Body of pancreas (tissue), 4 donors: ENCODE data around the gene SH3TC1. TPM values are rescaled to one million over a fixed set of nuclear protein-coding genes. Genes with fewer than 3 reads are reported as not detected.

Experiments used
- ATAC-seq: fragments of 150-250 bp; one replicate; pipeline ENCODE4 v1.9.1; 2016
- DNase-seq, 4 donors: peaks; one replicate each; pipeline ENCODE4 v3.0.0-alpha.2; 2019
- H3K27ac ChIP-seq, 4 donors: fragments of 200-600 bp; sonication (generic); 1 replicate in 3 of 4; 2 replicates in 1 of 4; pipeline versions ENCODE4 v1.5.1 to v1.6.1; 2016 to 2019; ENCODE audit warnings: mild to moderate bottlenecking in 1 of 4, mixed read lengths in 1 of 4, moderate library complexity in 1 of 4
- H3K27me3 ChIP-seq, 2 donors: fragments of 200-600 bp; sonication (generic); one replicate each; pipeline ENCODE4 v1.6.0; 2016; ENCODE audit warnings: mild to moderate bottlenecking in 1 of 2
- H3K36me3 ChIP-seq, 2 donors: fragments of 200-600 bp; sonication (generic); replicated peaks in 1 of 2; 2 replicates each; pipeline ENCODE4 v1.5.1; 2016; ENCODE audit warnings: low read depth in 2 of 2; ENCODE audit not compliant: insufficient read depth in 1 of 2
- H3K4me1 ChIP-seq: fragments of 200-600 bp; sonication (generic); one replicate; pipeline ENCODE4 v1.6.0; 2016
- H3K4me3 ChIP-seq, 2 donors: fragments of 200-600 bp; sonication (generic); 1 replicate in 1 of 2; 2 replicates in 1 of 2; pipeline ENCODE4 v1.5.1; 2016 to 2019
- H3K9me3 ChIP-seq, 3 donors: fragments of 200-600 bp; sonication (generic); 1 replicate in 2 of 3; 2 replicates in 1 of 3; pipeline ENCODE4 v1.5.1; 2016
- CTCF ChIP-seq, 7 experiments: fragments of 450-650 bp in 4 of 7; fragments of 200-600 bp in 3 of 7; sonication (generic) in 3 of 7; IDR thresholded peaks; one replicate each; pipeline ENCODE4 v1.5.1; 2016 to 2019; ENCODE audit warnings: antibody characterized with exemption in 7 of 7
- POLR2A ChIP-seq, 3 donors: fragments of 450-650 bp; IDR thresholded peaks; one replicate each; pipeline ENCODE4 v1.6.1; 2016; ENCODE audit warnings: antibody characterized with exemption in 3 of 3, mild to moderate bottlenecking in 2 of 3
- WGBS, 2 donors: methylation state at CpG; one replicate each; pipeline ENCODE4 v1.1.5; 2017; 5-methylcytosine and 5-hydroxymethylcytosine counted together
- intact Hi-C: fragments of 100-400 bp; cut with DNase I; formaldehyde crosslinking; loops from one replicate; pipeline ENCODE4 v1.15.1; 2023
- total RNA-seq, 2 donors: library from RNA; depleted of rRNA; stranded (reverse); fragments of >200 nt; gene quantifications; one replicate each; pipeline ENCODE4 v1.1.0, GENCODE V29; 2016

Gene SH3TC1
- total RNA-seq, 2 donors from 2014 or later, result 31.1 to 103 TPM

GRCh38 chr4:8278009-8278395, 78.9 kb downstream of the SH3TC1 start:
- Histone ChIP-seq H3K27ac (no peak overlapping the region), H3K27me3 (no peaks in the 10 kb centered on the region), H3K36me3 (no peaks in the 10 kb centered on the region), H3K4me3 (no peak overlapping the region), H3K9me3 (no peaks in the 10 kb centered on the region), H3K4me1 (no peaks in the 10 kb centered on the region)
- intact Hi-C loops, result no loop called here
- TF ChIP-seq POLR2A (IDR thresholded peaks at IDR 0.05), result no peak
- 65 to 71% methylated on average over 6 of the region's 6 CpGs for WGBS, 2 donors
- ATAC-seq, result no peak
- DNase-seq, result no peak

GRCh38 chr4:8278421-8279287, 79.6 kb downstream of the SH3TC1 start:
- no peak overlapping the region for H3K27ac ChIP-seq
- H3K27me3 ChIP-seq, result no peaks in the 10 kb centered on the region
- intact Hi-C loops, result no loop called here
- peak; percentile 19 for ATAC-seq
- no peaks in the 10 kb centered on the region for H3K36me3 ChIP-seq
- TF ChIP-seq CTCF (IDR thresholded peaks at IDR 0.05), result no peak
- no peak for DNase-seq
- WGBS, 2 donors, result 42 to 47% methylated on average over 13 to 17 of the region's 17 CpGs
- H3K9me3 ChIP-seq, result no peaks in the 10 kb centered on the region
- H3K4me3 ChIP-seq, result no peak overlapping the region
- H3K4me1 ChIP-seq, result no peaks in the 10 kb centered on the region

GRCh38 chr4:8279321-8280157, 80.4 kb downstream of the SH3TC1 start:
- intact Hi-C loops, result no loop called here
- H3K4me1 ChIP-seq, result no peaks in the 10 kb centered on the region
- no peak overlapping the region for H3K4me3 ChIP-seq
- DNase-seq (no peak), ATAC-seq (no peak)
- no peaks in the 10 kb centered on the region for H3K36me3 ChIP-seq
- TF ChIP-seq POLR2A (IDR thresholded peaks at IDR 0.05), result no peak
- no peak for TF ChIP-seq CTCF (IDR thresholded peaks at IDR 0.05)
- H3K27ac ChIP-seq, result no peak overlapping the region
- no peaks in the 10 kb centered on the region for H3K9me3 ChIP-seq
- no peaks in the 10 kb centered on the region for H3K27me3 ChIP-seq
- 74 to 75% methylated on average over 16 to 22 of the region's 22 CpGs for WGBS, 2 donors

DNA sequence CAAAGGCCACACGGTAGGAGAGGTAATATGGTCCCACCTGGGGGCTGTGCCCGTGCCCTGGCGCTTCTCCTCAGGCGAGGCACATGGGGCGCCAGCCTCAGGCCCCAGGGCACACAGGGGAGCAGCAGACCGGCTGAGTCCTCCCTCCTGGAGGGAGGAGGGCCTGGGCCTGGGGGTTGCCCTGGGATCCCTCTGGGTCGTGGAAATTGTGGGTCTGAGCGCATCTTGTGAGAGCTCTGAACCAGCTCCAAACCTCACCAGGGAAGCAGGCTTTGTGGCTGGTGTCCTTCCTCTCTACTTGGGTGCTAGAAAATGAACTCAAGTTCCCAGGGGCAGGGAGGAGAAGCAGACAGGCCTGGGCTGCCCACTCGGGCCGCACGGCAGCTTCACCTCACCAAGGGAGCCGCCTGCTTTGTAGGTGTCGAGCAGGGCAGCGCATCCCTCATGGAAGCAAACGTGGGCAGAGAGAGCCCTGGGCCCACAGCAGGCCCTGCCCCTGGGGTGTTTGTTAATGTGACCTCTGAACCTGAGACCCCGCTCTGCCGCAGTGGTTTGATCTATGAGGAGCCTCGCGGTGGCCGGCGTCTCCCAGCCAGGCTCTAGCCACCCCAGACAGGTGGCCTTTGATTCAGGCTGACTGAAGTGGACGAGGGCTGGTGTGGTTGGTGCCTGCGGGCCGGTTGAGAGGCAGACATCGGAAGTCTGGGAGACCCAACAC, 81.2 kb downstream of the SH3TC1 start:
- H3K27me3 ChIP-seq, result no peaks in the 10 kb centered on the region
- 85 to 89% methylated on average over 6 to 25 of the region's 25 CpGs for WGBS, 2 donors
- no peaks in the 10 kb centered on the region for H3K4me1 ChIP-seq
- H3K9me3 ChIP-seq, result no peaks in the 10 kb centered on the region
- intact Hi-C loops, result no loop called here
- DNase-seq (no peak), ATAC-seq (no peak)
- no peak for TF ChIP-seq POLR2A (IDR thresholded peaks at IDR 0.05)
- no peak for TF ChIP-seq CTCF (IDR thresholded peaks at IDR 0.05)
- no peaks in the 10 kb centered on the region for H3K36me3 ChIP-seq
- H3K4me3 ChIP-seq, result no peak overlapping the region
- no peak overlapping the region for H3K27ac ChIP-seq
